Activated gamma-delta T cell treated with Interleukin-2 at 50 U/mL for 16 hours (primary cell): Measurements from ENCODE around the gene UBE2Z.

Experiments used
- DNase-seq: peaks from one replicate; pipeline ENCODE4 v3.0.0-alpha.2; 2020

Gene UBE2Z

GRCh38 chr17:48961516-48962233 lies 53.5 kb downstream of the UBE2Z start:
- no peak for DNase-seq

- no peak for DNase-seq
These were observed 62.0 kb downstream of the UBE2Z start for GRCh38 chr17:48970224-48970623.

- DNase-seq = no peak
These were observed 62.9 kb downstream of the UBE2Z start for GRCh38 chr17:48970865-48971687.

- no peak for DNase-seq
These were observed 64.5 kb downstream of the UBE2Z start for GRCh38 chr17:48972749-48973097.

- DNase-seq = no peak
These were observed 65.6 kb downstream of the UBE2Z start for GRCh38 chr17:48973806-48974205.
